ENCODE results near the gene RIMBP3C. TPM values are rescaled to one million over a fixed set of nuclear protein-coding genes. Genes with fewer than 3 reads are reported as not detected.
"Not testable (repeated sequence)": the region's sequence is repeated elsewhere in the genome, so short reads cannot be mapped to it uniquely, and the experiment has no call there.

The RIMBP3C gene
- total RNA-seq, 2 experiments from 2014 or later, result 0.14 to 0.18 TPM

- H3K4me3 Mint-ChIP-seq; H3K36me3 Mint-ChIP-seq; H3K4me1 Mint-ChIP-seq; DNase-seq; ATAC-seq; H3K27me3 Mint-ChIP-seq; H3K27ac Mint-ChIP-seq; CTCF ChIA-PET; H3K9me3 Mint-ChIP-seq (ENCODE audit: low read depth): not testable (repeated sequence)
Observed at GRCh38 chr22:21532863-21533648, 18.2 kb downstream of the RIMBP3C start.

DNA sequence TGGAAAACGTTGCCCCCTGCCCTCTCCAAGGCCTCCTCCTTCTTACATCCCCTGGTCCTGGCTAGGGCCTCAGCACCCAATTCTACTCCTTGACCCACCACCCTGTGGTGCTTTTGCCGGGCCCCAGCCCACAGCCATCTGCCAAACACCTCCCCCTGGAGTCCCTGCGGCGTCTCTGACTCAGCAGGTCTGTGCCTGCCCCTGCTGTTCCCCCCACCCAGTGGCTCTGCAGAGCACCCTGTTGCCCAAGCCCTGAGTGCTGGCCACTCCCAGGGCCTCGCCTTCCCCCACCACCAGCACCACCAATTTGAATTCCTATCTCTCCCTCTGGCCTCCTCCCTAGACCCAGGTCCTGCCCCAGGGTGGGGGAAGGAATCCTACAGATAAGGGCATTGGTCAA lies 19.7 kb downstream of the RIMBP3C start:
- H3K36me3 Mint-ChIP-seq; H3K9me3 Mint-ChIP-seq (ENCODE audit: low read depth); H3K27me3 Mint-ChIP-seq; H3K27ac Mint-ChIP-seq; DNase-seq; ATAC-seq; CTCF ChIA-PET; H3K4me1 Mint-ChIP-seq; H3K4me3 Mint-ChIP-seq: not testable (repeated sequence)

GRCh38 chr22:21526705-21527500 lies 24.4 kb downstream of the RIMBP3C start:
- H3K36me3 Mint-ChIP-seq; H3K4me1 Mint-ChIP-seq; ATAC-seq; CTCF ChIA-PET; H3K27ac Mint-ChIP-seq; H3K27me3 Mint-ChIP-seq; H3K4me3 Mint-ChIP-seq; H3K9me3 Mint-ChIP-seq (ENCODE audit: low read depth); DNase-seq: not testable (repeated sequence)

DNA sequence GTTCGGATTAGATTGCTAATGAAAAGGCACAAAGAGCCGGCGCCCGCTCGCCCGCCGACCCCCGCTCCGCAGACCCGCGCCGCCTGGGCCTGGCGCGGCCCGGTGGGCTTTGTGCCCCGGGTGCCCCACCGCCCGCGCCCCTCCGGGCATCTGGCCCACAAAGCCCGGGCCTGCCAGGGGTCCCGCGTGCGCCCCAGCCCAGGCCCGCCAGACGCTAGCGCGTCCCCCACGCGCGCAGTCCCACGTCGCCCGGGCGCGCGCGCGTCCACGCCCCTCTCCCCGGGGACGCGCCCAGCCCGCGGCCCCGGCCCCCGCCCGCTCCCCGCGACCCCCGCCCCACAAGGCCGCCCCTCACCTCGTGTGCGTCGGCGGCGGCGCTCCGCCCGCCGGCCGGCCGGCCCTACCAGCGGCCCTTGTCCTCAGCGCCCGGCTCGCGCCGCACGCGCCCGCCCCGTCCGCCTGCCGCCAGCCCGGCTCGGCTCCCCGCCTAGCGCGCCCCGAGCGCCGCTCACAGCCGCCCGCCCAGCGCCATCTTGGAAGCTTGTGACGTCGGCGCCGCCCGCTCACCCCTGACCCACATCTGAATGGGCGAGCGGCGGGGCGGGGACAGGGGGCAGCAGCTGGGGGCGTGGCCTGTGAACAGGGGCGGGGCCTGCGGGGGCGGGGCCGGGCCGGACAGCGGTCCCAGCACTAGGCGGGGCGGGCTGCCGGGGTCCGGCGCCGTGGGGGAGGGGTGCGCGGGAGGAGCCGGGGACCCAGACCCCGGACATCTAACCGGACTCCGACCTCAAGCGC lies 34.1 kb downstream of the RIMBP3C start:
- H3K4me3 Mint-ChIP-seq; H3K4me1 Mint-ChIP-seq; H3K27ac Mint-ChIP-seq; H3K27me3 Mint-ChIP-seq; CTCF ChIA-PET; H3K36me3 Mint-ChIP-seq; H3K9me3 Mint-ChIP-seq (ENCODE audit: low read depth); DNase-seq: not testable (repeated sequence)
- ATAC-seq, result peak; percentile 96

DNA sequence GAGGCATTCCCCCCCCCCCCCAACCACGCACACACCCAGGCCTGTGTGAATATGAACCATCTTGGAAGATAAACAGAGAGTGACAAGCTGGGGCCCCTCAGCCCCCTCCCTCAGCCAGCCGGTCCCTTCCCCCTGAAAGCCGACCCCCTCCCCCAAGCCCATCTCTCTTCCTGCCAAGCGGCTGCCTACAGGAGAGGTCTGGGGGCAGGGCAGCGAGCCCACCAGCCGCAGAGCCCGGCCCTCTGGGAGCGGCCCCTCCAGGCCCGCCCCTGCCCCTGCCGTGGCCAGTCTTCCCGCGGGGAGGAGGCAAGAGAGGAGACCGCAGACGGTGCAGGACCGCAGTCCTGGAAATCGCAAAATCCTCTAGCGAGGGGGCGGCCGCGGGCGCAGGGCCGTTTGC lies 34.7 kb downstream of the RIMBP3C start:
- ATAC-seq; DNase-seq; H3K4me1 Mint-ChIP-seq; H3K27ac Mint-ChIP-seq; H3K27me3 Mint-ChIP-seq; CTCF ChIA-PET; H3K9me3 Mint-ChIP-seq (ENCODE audit: low read depth); H3K36me3 Mint-ChIP-seq; H3K4me3 Mint-ChIP-seq: not testable (repeated sequence)

GRCh38 chr22:21515234-21515633 lies 36.0 kb downstream of the RIMBP3C start:
- H3K27ac Mint-ChIP-seq; CTCF ChIA-PET; DNase-seq; H3K9me3 Mint-ChIP-seq (ENCODE audit: low read depth); H3K4me1 Mint-ChIP-seq; H3K4me3 Mint-ChIP-seq; H3K36me3 Mint-ChIP-seq; H3K27me3 Mint-ChIP-seq; ATAC-seq: not testable (repeated sequence)

DNA sequence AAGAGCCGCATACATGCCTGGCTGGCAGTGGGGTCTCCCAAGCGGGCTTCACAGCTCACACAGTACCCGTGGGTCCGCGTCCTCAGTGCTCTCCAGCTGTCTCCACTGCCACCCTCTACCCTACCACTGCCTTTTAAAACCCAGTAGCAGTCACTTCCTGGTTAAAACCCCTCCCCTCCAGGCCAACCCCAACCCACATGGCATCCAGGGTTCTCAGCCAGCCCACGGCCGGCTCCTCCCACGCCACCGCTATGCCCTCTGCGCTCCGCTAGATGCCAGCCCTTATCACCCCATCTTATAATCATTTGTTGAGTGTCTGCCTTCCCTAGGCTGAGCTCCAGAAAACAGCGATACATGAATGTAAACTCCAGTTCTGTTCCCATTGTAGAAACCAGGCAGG lies 37.1 kb downstream of the RIMBP3C start:
- H3K27ac Mint-ChIP-seq; H3K4me3 Mint-ChIP-seq; H3K36me3 Mint-ChIP-seq; CTCF ChIA-PET; H3K9me3 Mint-ChIP-seq (ENCODE audit: low read depth); DNase-seq; H3K4me1 Mint-ChIP-seq; H3K27me3 Mint-ChIP-seq: not testable (repeated sequence)
- peak; percentile 31 for ATAC-seq

GRCh38 chr22:21512022-21512421 lies 39.2 kb downstream of the RIMBP3C start:
- H3K27ac Mint-ChIP-seq; H3K9me3 Mint-ChIP-seq (ENCODE audit: low read depth); H3K4me1 Mint-ChIP-seq; ATAC-seq; CTCF ChIA-PET; H3K4me3 Mint-ChIP-seq; DNase-seq; H3K36me3 Mint-ChIP-seq; H3K27me3 Mint-ChIP-seq: not testable (repeated sequence)

DNA sequence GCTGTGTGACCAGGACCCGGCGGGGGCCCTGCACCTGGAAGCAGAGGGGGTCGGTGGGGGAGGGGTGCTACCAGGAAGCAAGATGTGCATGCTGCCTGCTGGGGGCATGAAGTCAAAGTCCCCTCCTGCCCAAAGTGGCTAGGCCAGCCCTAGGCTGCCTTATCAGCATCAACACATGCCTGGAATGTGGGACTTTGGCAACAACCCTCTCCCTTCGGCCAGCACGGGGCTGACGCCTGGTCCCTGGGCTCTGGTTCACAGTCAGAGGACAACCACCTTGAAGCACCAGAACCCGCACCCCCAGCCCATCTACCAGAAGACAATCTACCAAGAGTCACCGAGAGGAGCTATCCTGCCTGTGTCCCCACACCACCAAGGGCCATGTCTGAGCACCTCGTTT lies 40.9 kb downstream of the RIMBP3C start:
- ATAC-seq; H3K4me1 Mint-ChIP-seq; DNase-seq; H3K9me3 Mint-ChIP-seq (ENCODE audit: low read depth); H3K4me3 Mint-ChIP-seq; CTCF ChIA-PET; H3K27me3 Mint-ChIP-seq; H3K27ac Mint-ChIP-seq; H3K36me3 Mint-ChIP-seq: not testable (repeated sequence)

DNA sequence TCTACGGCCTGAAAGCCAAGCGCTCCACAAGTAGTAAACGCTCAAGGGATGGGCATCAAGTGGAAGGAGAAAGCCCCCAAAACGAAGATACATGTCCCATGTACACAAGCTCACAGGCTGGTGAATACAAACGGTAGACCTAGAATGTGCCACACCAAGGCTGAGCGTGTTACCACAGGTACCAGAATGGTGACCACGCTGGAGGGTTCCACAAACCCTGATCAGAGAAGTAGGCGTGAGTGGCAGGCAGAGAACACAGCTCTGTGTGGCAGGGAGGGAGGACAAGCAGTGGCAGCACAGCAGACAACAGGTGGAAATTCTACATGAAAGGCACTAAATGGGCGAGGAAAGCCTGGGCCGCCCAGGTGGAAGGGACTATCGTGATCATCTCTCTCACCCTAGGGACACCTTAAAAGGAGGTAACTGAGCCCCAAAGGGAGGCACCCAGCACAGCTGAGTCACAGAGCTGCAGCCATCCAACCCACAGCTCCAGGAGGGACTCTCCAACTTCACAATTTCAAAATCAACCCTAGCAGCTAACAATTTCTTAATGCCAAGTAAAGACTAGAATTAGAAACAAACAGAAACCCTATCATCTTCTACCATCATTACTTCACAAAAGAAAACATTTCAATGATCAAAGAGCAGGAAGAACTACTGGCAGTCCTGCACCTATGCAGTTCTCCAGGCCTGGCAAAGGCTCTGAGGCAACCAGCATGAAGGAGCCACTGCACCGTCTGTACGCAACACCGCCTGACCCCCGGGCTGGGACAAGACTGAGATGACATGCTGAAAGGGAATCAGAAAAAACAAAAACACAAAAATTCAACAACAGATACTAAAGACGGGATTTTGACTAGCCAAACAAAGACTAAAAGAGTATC lies 51.4 kb downstream of the RIMBP3C start:
- H3K9me3 Mint-ChIP-seq (ENCODE audit: low read depth); H3K36me3 Mint-ChIP-seq; DNase-seq; H3K27me3 Mint-ChIP-seq; H3K4me3 Mint-ChIP-seq; H3K27ac Mint-ChIP-seq; H3K4me1 Mint-ChIP-seq; CTCF ChIA-PET: not testable (repeated sequence)
- ATAC-seq, result peak; percentile 36

DNA sequence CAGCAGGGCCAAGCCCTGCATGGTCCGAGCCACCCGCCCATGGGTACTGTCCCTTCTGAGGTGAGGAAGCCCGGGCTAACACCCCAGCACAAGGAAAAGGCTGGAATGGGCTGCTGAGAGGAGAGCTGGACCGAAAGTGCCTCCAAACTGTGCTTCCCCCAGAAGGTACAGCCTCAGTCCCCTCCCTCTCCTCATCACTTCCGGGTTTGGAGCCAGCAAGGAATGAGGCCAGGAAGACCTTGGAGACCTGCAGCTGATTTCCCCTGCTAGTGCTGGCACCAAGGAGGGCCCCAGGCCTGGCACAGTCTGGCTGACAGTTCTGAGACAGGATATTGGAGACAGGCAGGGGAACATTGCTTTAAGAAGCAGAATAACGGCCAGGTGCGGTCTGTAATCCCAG lies 52.8 kb downstream of the RIMBP3C start:
- DNase-seq; H3K4me3 Mint-ChIP-seq; H3K4me1 Mint-ChIP-seq; H3K36me3 Mint-ChIP-seq; H3K27me3 Mint-ChIP-seq; CTCF ChIA-PET; H3K9me3 Mint-ChIP-seq (ENCODE audit: low read depth); H3K27ac Mint-ChIP-seq; ATAC-seq: not testable (repeated sequence)

- CTCF ChIA-PET; H3K4me3 Mint-ChIP-seq; DNase-seq; H3K27ac Mint-ChIP-seq; H3K27me3 Mint-ChIP-seq; ATAC-seq; H3K36me3 Mint-ChIP-seq; H3K9me3 Mint-ChIP-seq (ENCODE audit: low read depth); H3K4me1 Mint-ChIP-seq: not testable (repeated sequence)
Observed at GRCh38 chr22:21497984-21498383, 53.3 kb downstream of the RIMBP3C start.

All from activated CD8-positive, alpha-beta memory T cell treated with anti-CD3 and anti-CD28 coated beads, Interleukin-2, amount 10 ng/mL, durations not matched to agents 7 days and 5 days (primary cell).